Large intestine (tissue), 3 donors: Measurements from ENCODE around the gene P2RX6. TPM values are rescaled to one million over a fixed set of nuclear protein-coding genes. Genes with fewer than 3 reads are reported as not detected.

ENCODE experiments used
- DNase-seq, 2 donors: peaks; one replicate each; pipeline versions ENCODE4 v3.0.0 to v3.0.0-alpha.2; 2013
- H3K27ac ChIP-seq: one replicate; pipeline ENCODE4 v1.5.1; 2013; ENCODE audit warnings: low read length
- H3K27me3 ChIP-seq: 2 replicates; pipeline ENCODE4 v1.6.1; 2013; ENCODE audit warnings: low read length; ENCODE audit not compliant: control insufficient read depth, insufficient read depth
- H3K36me3 ChIP-seq: 2 replicates; pipeline ENCODE4 v1.6.1; 2013; ENCODE audit warnings: low read length; ENCODE audit not compliant: control insufficient read depth, insufficient read depth
- H3K4me1 ChIP-seq: one replicate; pipeline ENCODE4 v1.6.1; 2013; ENCODE audit warnings: low read length; ENCODE audit not compliant: control insufficient read depth, insufficient read depth
- H3K4me3 ChIP-seq: one replicate; pipeline ENCODE4 v1.5.1; 2013; ENCODE audit warnings: low read length
- H3K9me3 ChIP-seq: one replicate; pipeline ENCODE4 v1.6.1; 2013; ENCODE audit warnings: mild to moderate bottlenecking, low read depth, low read length, moderate library complexity; ENCODE audit not compliant: control insufficient read depth
- WGBS: methylation state at CpG from one replicate; pipeline ENCODE4 v1.1.5; 2013; ENCODE audit warnings: low lambda C conversion rate; ENCODE audit not compliant: insufficient coverage; 5-methylcytosine and 5-hydroxymethylcytosine counted together
- polyA plus RNA-seq: library from polyadenylated mRNA; unstranded; fragments of 120-200 nt; gene quantifications from one replicate; pipeline ENCODE4 v1.2.1, GENCODE V29; 2013

P2RX6 gene
- polyA plus RNA-seq, 1 donor = 1.4 TPM

DNA sequence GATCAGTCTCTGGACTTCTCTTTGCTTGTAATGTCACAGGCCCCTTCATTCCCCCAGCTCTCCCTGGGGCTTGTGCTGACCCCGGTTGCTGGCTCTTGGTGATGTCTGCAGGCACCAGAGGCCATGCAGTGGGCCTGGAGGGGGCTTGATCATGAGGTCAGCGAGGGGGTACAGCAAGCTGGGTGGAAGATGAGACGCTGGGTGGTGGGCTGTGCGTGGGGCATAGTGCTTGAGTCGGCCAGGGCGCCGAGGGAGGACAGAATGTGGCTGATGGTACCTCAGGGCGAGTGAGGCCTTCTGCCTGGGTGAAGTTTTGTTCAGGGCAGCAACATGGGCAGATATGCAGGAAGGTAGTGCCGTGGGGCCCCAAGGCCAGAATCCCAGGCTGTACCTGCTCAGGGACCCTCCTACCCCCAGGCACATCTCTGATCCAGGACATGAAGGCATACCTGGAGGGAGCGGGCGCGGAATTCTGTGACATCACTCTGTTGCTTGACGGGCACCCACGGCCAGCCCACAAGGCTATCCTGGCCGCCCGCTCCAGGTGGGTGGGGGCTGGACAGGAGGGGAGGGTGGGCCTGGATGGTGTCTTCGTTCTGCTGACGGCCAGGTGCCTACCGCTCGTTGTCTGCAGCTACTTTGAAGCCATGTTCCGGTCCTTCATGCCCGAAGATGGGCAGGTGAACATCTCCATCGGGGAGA, 19.5 kb upstream of the P2RX6 start:
- no peak for DNase-seq
- Histone ChIP-seq H3K4me1 (peaks cover 7% of the 10 kb centered on the region), H3K27ac (no peak overlapping the region), H3K27me3 (no peaks in the 10 kb centered on the region), H3K36me3 (peaks cover 86% of the 10 kb centered on the region), H3K9me3 (no peaks in the 10 kb centered on the region), H3K4me3 (no peak overlapping the region)
- no CpG with 5 or more reads among the region's 23 CpGs for WGBS

DNA sequence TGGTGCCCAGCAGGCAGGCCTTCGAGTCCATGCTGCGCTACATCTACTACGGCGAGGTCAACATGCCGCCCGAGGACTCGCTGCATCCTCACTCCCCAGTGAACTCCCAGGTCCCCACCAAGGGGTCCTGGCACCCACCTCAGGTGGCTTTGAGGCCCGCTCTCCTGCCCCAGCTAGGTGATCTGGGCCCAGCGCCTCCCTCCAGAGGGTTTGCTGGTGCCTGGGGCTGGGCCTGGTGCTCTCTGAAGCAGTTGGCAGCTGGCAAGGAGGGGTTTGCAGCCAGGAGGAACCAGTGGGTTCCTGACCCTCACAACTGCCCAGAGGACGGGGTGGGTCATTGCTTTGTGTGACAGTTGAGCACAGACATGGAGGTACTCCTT, 18.9 kb upstream of the P2RX6 start:
- Histone ChIP-seq H3K4me1 (peaks cover 11% of the 10 kb centered on the region), H3K4me3 (no peak overlapping the region), H3K9me3 (no peaks in the 10 kb centered on the region), H3K27ac (no peak overlapping the region), H3K27me3 (no peaks in the 10 kb centered on the region), H3K36me3 (peaks cover 81% of the 10 kb centered on the region)
- WGBS = no CpG with 5 or more reads among the region's 10 CpGs
- DNase-seq = no peak

GRCh38 chr22:20996598-20997535, 18.1 kb upstream of the P2RX6 start:
- peaks cover 73% of the 10 kb centered on the region for H3K36me3 ChIP-seq
- no peak for DNase-seq

DNA sequence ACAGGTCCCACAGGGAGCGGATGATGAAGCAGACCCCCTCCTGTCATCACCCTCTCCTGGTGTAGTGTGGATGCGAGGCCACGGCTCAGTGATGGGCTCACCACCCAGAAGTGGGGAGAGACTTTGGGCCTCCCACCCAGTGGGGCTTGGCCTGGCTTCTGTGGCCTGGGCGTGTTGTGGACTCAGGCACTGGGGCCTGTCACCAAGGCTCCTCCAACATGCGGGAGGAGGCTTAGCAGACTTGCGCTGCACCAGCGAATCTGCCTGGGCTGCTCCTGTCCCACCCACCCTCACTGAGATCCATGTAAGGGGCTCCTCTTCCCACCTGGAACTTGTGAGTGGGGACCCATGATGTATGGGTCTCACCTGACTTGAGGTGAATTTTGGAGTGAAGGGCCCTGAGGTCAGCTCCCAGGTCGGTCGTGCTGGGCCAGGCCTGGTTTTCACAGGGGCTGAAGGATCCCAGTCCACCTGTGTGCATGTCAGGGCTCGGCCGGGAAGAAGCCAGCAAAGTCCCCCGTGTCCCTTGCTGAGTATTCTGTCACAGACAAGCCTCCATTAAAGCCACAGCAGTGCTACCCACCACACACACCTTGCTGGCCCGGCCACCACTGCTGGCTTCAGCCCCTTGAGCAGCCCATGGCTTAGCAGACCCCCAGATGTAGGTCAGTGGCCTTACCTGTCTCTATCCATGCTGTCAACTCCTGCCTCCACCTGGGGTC, 17.3 kb upstream of the P2RX6 start:
- Histone ChIP-seq H3K4me3 (no peak overlapping the region), H3K4me1 (peaks cover 11% of the 10 kb centered on the region), H3K27me3 (no peaks in the 10 kb centered on the region), H3K9me3 (no peaks in the 10 kb centered on the region), H3K27ac (no peak overlapping the region), H3K36me3 (peaks cover 65% of the 10 kb centered on the region)
- no CpG with 5 or more reads among the region's 13 CpGs for WGBS
- DNase-seq = no peak

More at GRCh38 chr22:20996598-20997535, 18.1 kb upstream of the P2RX6 start:
- Histone ChIP-seq H3K4me3 (no peak overlapping the region), H3K27me3 (no peaks in the 10 kb centered on the region), H3K9me3 (no peaks in the 10 kb centered on the region), H3K27ac (no peak overlapping the region), H3K4me1 (peaks cover 11% of the 10 kb centered on the region)
- WGBS = no CpG with 5 or more reads among the region's 27 CpGs

GRCh38 chr22:20998411-20999336, 16.3 kb upstream of the P2RX6 start:
- Histone ChIP-seq H3K27me3 (no peaks in the 10 kb centered on the region), H3K4me1 (peaks cover 18% of the 10 kb centered on the region), H3K27ac (no peak overlapping the region), H3K4me3 (no peak overlapping the region), H3K9me3 (no peaks in the 10 kb centered on the region), H3K36me3 (peaks cover 58% of the 10 kb centered on the region)
- no CpG with 5 or more reads among the region's 7 CpGs for WGBS
- DNase-seq = no peak

- WGBS = no CpG with 5 or more reads among the region's 27 CpGs
Observed at GRCh38 chr22:20999350-21000206, 15.4 kb upstream of the P2RX6 start.

DNA sequence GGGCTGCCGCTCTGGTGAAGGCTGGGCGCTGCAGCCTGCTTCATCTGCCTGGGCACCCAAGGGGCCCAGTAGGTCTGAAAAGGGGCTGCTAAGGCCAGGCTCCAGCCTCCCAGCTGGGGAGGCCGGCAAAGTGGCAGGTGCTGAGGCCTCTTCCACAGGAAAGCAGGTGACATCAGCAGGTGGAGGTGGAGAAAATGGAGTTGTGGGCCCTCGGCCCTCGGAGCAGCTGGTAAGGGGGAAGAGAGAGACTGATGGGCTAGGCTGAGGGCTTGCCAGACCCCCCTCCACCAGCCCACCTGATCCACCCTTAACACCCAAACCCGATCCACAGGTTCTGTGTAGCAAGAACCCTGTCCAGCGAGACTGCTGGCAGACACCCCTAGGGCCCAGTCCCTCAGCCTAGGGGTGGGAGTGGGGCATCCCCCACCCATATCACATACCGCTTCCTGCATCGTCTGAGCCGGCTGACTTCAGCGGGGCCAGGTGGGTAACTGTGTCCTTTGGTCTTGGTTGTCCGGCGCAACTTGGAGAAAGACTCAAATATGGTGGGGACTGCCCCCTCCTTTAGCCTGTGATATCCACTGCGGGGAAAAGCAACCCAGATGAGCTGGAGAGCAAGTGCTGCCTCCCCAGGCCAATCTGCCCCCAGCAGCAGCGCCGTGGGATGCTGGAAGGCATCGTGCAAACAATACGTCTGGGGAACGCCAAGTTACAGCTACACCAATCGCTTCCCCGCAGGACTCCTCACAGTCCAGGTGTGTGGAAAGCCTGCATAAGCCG, 14.6 kb upstream of the P2RX6 start:
- Histone ChIP-seq H3K4me1 (peaks cover 20% of the 10 kb centered on the region), H3K4me3 (peak overlapping the region; percentile 94), H3K36me3 (peaks cover 46% of the 10 kb centered on the region), H3K27me3 (no peaks in the 10 kb centered on the region), H3K9me3 (no peaks in the 10 kb centered on the region), H3K27ac (no peak overlapping the region)
- DNase-seq = no peak
- no CpG with 5 or more reads among the region's 22 CpGs for WGBS

More at GRCh38 chr22:20999350-21000206, 15.4 kb upstream of the P2RX6 start:
- DNase-seq = no peak
- Histone ChIP-seq H3K27ac (no peak overlapping the region), H3K4me3 (no peak overlapping the region), H3K4me1 (peaks cover 20% of the 10 kb centered on the region), H3K9me3 (no peaks in the 10 kb centered on the region), H3K36me3 (peaks cover 53% of the 10 kb centered on the region), H3K27me3 (no peaks in the 10 kb centered on the region)

DNA sequence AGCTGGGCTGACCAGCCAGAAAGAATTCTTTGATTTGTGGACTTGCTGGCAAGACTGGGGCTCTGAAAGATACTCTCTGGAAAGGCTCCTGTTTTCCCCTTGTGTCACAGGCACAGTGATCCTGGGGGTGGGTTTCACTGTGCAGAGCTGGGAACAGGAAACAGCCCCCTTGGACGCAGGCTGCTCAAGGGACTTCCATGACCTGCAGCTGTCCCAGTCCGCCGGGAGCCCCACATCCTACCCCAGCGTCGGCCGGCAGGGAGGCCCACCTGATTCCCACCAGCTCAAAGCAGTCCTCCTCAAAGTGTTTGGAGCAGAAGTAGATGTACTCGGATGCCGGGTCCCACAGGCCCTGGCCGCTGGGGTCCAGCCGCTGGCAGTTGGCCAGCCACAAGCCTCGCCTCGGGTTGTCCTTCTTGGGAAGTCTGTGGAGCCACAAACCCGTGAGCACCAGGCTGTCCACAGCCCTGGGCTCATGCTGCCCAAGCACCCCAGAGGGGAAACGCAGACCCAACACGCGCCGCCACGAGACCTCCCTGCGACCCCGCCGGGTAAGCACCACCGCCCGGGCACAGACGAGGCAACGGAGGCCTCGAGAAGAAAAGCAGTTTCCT, 13.9 kb upstream of the P2RX6 start:
- H3K9me3 ChIP-seq = no peaks in the 10 kb centered on the region
- no peak for DNase-seq
- no peaks in the 10 kb centered on the region for H3K27me3 ChIP-seq
- H3K4me1 ChIP-seq = peaks cover 20% of the 10 kb centered on the region
- WGBS = no CpG with 5 or more reads among the region's 26 CpGs
- H3K4me3 ChIP-seq = peak overlapping the region; percentile 94
- peaks cover 43% of the 10 kb centered on the region for H3K36me3 ChIP-seq
- H3K27ac ChIP-seq = peak overlapping the region; percentile 100
